CD1c-positive myeloid dendritic cell (primary cell): Measurements from ENCODE around the gene HTT.

Experiments
- DNase-seq: peaks from one replicate; pipeline ENCODE4 v3.0.0-alpha.2; 2016; ENCODE audit errors: extremely low spot score

The HTT gene

GRCh38 chr4:3218824-3219760 is 144.6 kb downstream of the HTT start:
- DNase-seq, result no peak

GRCh38 chr4:3219761-3220475 is 145.4 kb downstream of the HTT start:
- DNase-seq, result no peak

- no peak for DNase-seq
Observed at GRCh38 chr4:3220476-3221183, 146.1 kb downstream of the HTT start.

- no peak for DNase-seq
Observed at GRCh38 chr4:3221184-3221494, 146.7 kb downstream of the HTT start.

- no peak for DNase-seq
Observed at GRCh38 chr4:3221996-3222395, 147.5 kb downstream of the HTT start.

GRCh38 chr4:3223346-3223745 is 148.9 kb downstream of the HTT start:
- no peak for DNase-seq

GRCh38 chr4:3223956-3224748 is 149.7 kb downstream of the HTT start:
- peak; percentile 82 for DNase-seq

GRCh38 chr4:3225071-3225850 is 150.8 kb downstream of the HTT start:
- no peak for DNase-seq

- peak; percentile 82 for DNase-seq
Observed at GRCh38 chr4:3225936-3226335, 151.5 kb downstream of the HTT start.

- peak; percentile 91 for DNase-seq
Observed at GRCh38 chr4:3226467-3226866, 152.0 kb downstream of the HTT start.

GRCh38 chr4:3226944-3227343 is 152.5 kb downstream of the HTT start:
- no peak for DNase-seq

- no peak for DNase-seq
Observed at GRCh38 chr4:3227878-3228675, 153.6 kb downstream of the HTT start.

- DNase-seq, result no peak
Observed at GRCh38 chr4:3228881-3229280, 154.4 kb downstream of the HTT start.

- DNase-seq, result no peak
Observed at GRCh38 chr4:3229328-3229727, 154.8 kb downstream of the HTT start.

- DNase-seq, result no peak
Observed at GRCh38 chr4:3229964-3230363, 155.5 kb downstream of the HTT start.

- peak; percentile 66 for DNase-seq
Observed at GRCh38 chr4:3231471-3231870, 157.0 kb downstream of the HTT start.

- DNase-seq, result no peak
Observed at GRCh38 chr4:3232001-3232400, 157.5 kb downstream of the HTT start.

GRCh38 chr4:3232871-3233271 is 158.4 kb downstream of the HTT start:
- DNase-seq, result no peak

- DNase-seq, result no peak
Observed at GRCh38 chr4:3233391-3234071, 159.1 kb downstream of the HTT start.
